SK-N-MC (cell line): ENCODE results near the gene SH3GL3.

Experiments
- EZH2 ChIP-seq: fragments of 200-600 bp; sonication (generic); IDR thresholded peaks from one replicate; pipeline ENCODE4 v1.6.1; 2017; ENCODE audit warnings: antibody characterized with exemption
- FOXP2 ChIP-seq: optimal IDR thresholded peaks from 2 replicates; pipeline ENCODE3; 2011; ENCODE audit warnings: mild to moderate bottlenecking, moderate library complexity; ENCODE audit not compliant: insufficient read depth; ENCODE audit errors: extremely low read length, control extremely low read depth
- POLR2AphosphoS5 ChIP-seq: IDR thresholded peaks from 2 replicates; pipeline ENCODE4 v1.6.1; 2012; ENCODE audit warnings: mild to moderate bottlenecking, low read depth, low read length, borderline replicate concordance

DNA sequence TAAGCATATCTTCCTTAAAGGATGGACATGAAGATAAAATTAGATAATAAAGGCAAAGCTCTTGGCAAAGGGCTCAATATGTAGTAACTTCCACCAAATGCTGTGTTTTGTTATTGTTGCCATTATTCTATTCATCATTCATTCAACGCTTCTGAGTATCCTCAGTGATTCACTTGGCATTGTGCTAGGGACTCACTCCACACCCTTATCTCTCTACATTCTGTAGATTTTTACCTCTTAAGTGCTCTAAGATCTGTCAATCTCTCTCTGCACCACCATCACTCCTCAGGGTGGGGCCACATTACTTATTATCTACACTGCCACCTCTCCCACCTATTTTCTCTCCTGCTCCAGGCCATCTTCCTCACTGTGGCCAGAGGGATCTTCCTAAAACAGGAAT lies 51.2 kb downstream of the SH3GL3 start:
- no peak for TF ChIP-seq POLR2AphosphoS5
- TF ChIP-seq EZH2 = no peak
- no peak for TF ChIP-seq FOXP2
